Lower leg skin (tissue), 3 donors: ENCODE measurements around the gene RAB9B.

Experiments
- CTCF ChIP-seq, 3 donors: fragments of 450-650 bp; IDR thresholded peaks; one replicate each; pipeline ENCODE4 v1.5.1; 2016; ENCODE audit warnings: antibody characterized with exemption in 3 of 3, mild to moderate bottlenecking in 3 of 3, moderate library complexity in 2 of 3
- POLR2A ChIP-seq, 2 donors: fragments of 450-650 bp; IDR thresholded peaks; one replicate each; pipeline ENCODE4 v1.6.1; 2016 to 2017; ENCODE audit warnings: antibody characterized with exemption in 2 of 2, mild to moderate bottlenecking in 1 of 2, moderate library complexity in 1 of 2

- TF ChIP-seq CTCF (IDR thresholded peaks at IDR 0.05) (no peak), POLR2A (IDR thresholded peaks at IDR 0.05) (no peak)
Observed at GRCh38 chrX:103830848-103831247, 1.2 kb downstream of the RAB9B start.
